Measurements from ENCODE around the gene POLR2H.

GRCh38 chr3:184323696-184324095, 37.8 kb upstream of the POLR2H start:
- TF ChIP-seq CTCF (IDR thresholded peaks at IDR 0.05; ENCODE audit: borderline replicate concordance, extremely low read depth, low read length, poor library complexity, severe bottlenecking), result no peak
- TF ChIP-seq EZH2 (IDR thresholded peaks at IDR 0.05; ENCODE audit: borderline replicate concordance, low read depth, low read length, severe bottlenecking), result no peak

All from DND-41 (cell line).